GM21717 (cell line): ENCODE measurements around the gene PCNX1.
"Not testable (repeated sequence)": the region's sequence is repeated elsewhere in the genome, so short reads cannot be mapped to it uniquely, and the experiment has no call there.

Source experiments
- ATAC-seq: cut with Tn5 transposase; IDR thresholded peaks from one replicate; pipeline ENCODE4 v1.9.1; 2021; ENCODE audit warnings: mild to moderate bottlenecking, moderate library complexity; ENCODE audit not compliant: unreplicated experiment

PCNX1 gene

DNA sequence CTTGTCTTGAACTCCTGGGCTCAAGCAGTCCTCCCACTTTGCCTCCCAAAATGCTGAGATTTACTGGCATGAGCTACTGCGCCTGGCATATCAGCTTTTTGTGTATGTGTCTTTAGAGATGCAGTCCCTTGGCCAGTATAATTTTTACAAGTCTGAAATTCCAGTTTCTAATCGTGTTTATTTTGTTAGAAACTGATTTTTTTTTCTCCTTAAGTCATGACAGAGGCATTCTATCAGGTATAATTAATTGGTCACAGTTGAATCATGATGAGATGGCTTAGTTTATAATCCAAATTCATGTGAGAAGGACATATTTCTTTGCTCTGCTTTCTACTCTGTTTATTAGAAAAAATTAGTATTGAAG lies 98.9 kb downstream of the PCNX1 start:
- no peak for ATAC-seq

GRCh38 chr14:71011479-71011878 lies 104.2 kb downstream of the PCNX1 start:
- ATAC-seq: no peak

DNA sequence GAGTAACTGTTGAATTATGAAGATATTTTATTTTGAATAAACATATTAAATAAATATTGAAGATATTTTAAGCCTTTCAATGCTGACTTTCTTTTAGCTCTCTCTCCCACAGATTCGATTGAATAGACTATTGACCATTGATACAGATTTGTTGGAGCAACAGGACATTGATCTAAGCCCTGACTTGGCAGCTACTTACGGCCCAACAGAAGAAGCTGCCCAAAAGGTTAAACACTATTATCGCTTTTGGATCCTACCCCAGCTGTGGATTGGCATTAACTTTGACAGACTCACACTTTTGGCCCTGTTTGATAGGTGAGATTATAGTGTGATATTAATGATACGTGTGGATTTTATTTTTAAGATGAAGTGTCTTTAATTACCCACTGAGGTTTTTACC lies 105.6 kb downstream of the PCNX1 start:
- no peak for ATAC-seq

DNA sequence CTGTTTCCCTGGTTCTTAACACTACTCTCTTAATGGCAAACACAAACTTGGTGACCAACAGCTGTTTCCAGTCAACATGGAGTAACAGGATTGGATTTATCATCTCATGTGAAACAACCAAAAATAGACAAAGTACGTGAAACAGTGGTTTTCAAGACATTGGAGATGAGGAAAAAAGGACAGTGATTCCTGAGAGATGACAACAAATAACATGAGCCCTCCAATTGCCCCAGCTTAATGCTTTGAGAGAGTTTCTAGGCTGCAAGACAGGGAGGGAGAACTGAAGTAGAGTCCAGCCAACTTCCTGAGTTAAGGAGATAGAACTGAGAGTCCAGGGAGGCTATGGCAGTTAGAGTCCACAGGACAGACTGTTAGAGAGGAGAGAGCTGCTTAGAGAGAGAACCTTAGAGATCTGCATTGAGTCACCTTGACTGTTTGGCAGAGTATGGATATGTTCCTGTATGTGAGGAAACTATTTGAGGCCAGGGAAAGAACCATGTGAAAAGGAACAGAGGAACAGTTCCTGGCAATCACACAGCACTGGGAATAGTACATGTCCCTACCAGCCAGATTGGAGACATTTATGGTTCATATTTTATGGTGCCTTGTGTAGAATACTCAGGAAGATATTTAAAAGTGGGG lies 106.4 kb downstream of the PCNX1 start:
- no peak for ATAC-seq

- ATAC-seq: not testable (repeated sequence)
These were observed 112.7 kb downstream of the PCNX1 start for GRCh38 chr14:71019917-71020316.

DNA sequence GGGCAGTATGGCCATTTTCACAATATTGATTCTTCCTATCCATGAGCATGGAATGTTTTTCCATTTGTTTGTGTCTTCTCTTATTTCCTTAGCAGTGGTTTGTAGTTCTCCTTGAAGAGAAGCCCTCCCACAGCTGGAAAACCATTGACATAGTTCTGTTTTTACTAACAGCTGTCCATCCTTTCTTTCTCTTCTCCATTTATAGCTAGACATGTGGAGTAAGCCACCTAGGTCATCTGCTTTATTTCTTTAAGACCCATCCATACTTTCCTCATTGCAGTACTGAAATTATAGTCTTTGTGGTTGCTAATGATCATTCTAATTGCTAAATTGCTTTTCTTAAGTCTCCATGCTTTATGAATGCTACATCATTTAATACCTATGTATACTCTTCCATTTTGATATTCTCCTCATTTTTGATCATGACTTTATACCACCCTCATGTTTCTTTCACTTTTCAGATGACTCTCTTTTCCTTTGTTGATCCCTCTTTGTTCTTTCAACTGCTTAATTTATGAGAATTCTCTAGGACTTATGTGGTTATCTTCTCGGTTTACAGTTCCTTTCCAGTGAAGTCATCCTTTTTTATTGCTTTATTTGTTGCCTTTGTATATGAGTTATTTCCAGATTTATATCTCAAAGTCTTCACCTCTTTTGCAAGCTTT lies 114.2 kb downstream of the PCNX1 start:
- no peak for ATAC-seq

GRCh38 chr14:71022012-71022869 lies 115.0 kb downstream of the PCNX1 start:
- no peak for ATAC-seq

GRCh38 chr14:71022939-71023338 lies 115.7 kb downstream of the PCNX1 start:
- ATAC-seq: no peak

DNA sequence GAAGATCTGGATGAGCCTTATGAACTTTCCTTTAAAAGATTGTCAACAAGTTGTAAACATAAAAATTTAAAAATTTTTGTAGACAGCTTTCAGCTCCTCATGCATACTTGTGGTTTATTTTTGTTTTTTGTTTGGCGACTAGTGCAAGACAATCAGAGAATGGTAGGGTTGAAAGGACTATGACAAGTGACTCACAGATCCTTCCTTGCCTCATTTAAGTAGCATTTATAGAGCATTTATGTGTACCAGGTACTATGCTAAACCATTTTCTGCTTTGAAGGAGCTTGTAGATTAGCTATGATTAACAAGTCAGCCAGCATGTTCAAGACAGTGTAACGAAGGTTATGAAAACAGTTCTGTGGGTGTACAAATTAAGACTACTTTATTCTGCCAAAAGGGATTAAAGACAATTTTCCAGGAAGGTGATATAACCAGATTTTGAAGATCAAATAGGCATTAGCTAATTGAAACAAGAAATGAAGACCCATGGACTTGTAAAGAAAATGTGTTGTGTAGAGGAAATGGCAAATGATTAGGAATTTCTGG lies 122.0 kb downstream of the PCNX1 start:
- no peak for ATAC-seq

DNA sequence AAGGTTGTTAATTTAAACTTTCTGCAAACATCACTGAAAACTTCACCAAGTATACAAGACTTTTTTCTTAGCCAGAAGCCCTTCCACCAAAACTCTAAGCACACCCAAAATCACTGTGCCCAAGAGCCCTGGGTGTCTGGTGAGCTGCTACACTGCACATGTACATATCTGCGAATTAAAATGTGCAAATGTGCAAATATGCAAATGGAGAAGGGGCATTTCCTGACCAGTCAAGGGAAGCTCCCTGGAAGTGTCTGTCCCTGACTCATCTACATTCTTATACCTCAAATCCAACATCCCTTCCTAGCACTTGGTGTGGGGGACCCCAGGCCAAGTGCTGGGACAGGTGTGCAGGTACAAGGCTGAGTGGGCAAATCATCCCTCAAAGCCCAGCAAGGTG lies 123.7 kb downstream of the PCNX1 start:
- no peak for ATAC-seq

DNA sequence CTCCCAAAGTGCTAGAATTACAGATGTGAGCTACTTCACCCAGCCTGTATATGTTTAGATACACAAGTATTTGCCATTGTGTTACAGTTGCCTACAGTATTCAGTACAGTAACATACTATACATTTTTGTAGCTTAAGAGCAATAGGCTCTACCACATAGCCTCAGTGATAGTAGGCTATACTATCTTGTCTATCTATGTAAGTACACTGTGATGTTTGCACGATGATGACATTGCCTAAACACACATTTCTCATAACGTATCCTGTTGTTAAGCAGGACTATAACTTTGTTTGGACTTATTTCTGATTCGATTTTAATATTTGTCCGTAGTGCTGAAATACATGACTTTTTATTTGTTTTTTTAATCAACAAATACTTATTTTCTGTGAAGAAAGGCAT lies 129.2 kb downstream of the PCNX1 start:
- ATAC-seq: no peak

GRCh38 chr14:71048393-71048792 lies 141.1 kb downstream of the PCNX1 start:
- no peak for ATAC-seq

GRCh38 chr14:71049435-71050133 lies 142.3 kb downstream of the PCNX1 start:
- no peak for ATAC-seq

GRCh38 chr14:71050227-71050823 lies 143.1 kb downstream of the PCNX1 start:
- ATAC-seq: no peak

GRCh38 chr14:71054706-71055105 lies 147.4 kb downstream of the PCNX1 start:
- no peak for ATAC-seq

- ATAC-seq: no peak
These were observed 148.9 kb downstream of the PCNX1 start for GRCh38 chr14:71056168-71056567.

DNA sequence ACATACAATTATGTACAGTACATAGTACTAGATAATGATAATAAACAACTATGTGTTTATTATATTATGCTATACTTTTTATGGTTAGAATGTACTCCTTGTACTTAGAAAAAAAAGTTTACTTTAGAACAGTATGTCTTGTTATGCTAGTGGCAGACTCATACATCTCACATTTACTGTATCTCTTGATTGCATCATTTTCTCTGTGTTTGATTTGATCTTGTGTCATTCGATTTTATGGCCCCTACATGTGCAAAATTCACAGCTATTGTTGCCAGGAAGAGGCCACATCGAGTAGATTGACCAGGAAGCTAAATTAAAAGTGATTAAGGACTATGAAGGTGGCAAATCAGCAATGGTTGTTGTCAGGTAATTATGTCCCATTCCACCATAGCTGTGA lies 153.0 kb downstream of the PCNX1 start:
- ATAC-seq: no peak

DNA sequence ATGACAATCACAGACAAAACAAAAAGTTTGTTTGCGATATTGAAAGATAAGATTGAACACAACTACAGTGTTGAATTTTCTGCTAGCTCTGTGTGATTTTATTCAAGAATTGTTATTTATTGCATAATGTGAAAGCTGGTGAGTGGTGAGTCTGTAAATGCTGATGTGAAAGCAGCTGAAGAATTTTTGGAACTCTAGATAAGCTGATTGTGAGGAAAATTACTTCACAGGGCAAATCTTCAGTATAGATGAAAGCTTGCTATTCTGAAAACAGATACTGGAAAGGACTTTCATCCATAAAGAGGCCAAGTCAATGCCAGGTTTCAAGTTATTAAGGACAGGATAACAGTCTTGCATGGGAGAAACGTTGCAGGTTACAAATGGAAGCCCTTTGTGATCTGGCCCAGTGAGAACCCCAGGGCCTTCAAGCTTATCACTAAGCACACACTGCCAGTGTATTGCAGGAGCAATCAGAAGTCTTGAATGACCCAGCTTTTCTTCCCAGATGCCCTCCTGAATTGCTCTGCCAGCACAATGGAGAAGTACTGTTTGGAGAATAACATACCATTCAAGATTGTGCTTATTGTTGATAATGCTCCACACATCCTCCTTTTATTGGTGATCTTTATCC lies 153.7 kb downstream of the PCNX1 start:
- no peak for ATAC-seq

DNA sequence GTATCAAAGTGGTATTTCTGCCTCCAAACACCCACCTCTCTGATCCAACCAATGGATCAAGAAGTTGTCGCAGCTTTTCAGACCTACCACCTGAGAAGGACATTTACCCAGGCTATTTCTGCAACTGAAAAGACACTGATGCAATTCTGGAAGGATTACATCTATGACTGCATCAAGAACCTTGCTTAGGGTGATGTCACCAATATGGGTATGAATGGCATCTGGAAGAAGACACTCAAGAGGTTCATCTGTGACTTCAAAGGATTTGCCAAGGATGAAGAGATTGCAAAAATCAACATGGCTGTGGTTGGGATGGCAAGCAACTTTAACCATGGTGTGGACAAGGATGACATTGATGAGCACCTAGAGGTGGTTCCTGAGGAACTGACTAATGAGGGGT lies 154.2 kb downstream of the PCNX1 start:
- ATAC-seq: no peak

DNA sequence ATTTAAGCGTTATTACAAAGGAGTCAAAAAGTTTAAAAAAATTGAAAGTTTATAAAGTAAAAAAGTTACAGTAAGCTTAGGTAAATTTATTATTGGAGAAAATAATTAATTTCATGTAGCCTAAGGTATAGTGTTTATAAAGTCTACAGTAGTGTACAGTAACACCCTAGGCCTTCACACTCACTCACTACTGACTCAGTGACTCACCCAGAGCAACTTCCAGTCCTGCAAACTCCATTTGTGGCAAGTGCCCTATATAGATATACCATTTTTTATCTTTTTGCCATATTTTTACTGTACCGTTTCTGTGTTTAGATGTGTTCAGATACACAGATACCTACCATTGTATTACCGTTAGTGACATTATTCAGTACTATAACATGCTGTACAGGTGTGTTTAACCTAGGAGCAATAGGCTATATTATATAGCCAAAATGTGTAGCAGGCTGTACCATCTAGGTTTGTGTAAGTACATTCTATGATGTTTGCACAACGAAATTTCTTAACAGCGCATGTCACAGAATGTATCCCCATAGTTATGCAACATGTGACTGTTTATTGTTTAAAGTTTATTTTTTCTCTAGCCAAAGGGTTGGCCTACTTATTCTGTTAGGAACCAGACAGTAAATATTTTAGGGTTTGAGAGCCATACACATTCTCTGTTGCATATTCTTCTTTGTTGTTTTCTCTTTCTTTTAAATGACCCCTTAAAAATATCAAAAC lies 155.5 kb downstream of the PCNX1 start:
- no peak for ATAC-seq
